Measurements from ENCODE around the gene SPATA3. TPM values are rescaled to one million over a fixed set of nuclear protein-coding genes. Genes with fewer than 3 reads are reported as not detected.

Gene SPATA3
- total and polyA plus RNA-seq, 2 experiments from 2014 or later, result not detected

- TF ChIP-seq ETS1 (IDR thresholded peaks at IDR 0.05), result no peak
- no peak for TF ChIP-seq REST (IDR thresholded peaks at IDR 0.05; ENCODE audit: unreplicated experiment)
- TF ChIP-seq POLR2AphosphoS5 (IDR thresholded peaks at IDR 0.05; ENCODE audit: low read depth), result no peak
- TF ChIP-seq EZH2 (IDR thresholded peaks at IDR 0.05; ENCODE audit: low read depth, unreplicated experiment), result no peak
- no peak for TF ChIP-seq NANOG (IDR thresholded peaks at IDR 0.05; ENCODE audit: borderline replicate concordance)
- no peak for TF ChIP-seq ZNF114 (CRISPR knock-in tag; IDR thresholded peaks at IDR 0.05)
- TF ChIP-seq EZH2phosphoT487 (IDR thresholded peaks at IDR 0.05; ENCODE audit: unreplicated experiment), result no peak
- no peak for TF ChIP-seq ZNF331 (CRISPR knock-in tag; IDR thresholded peaks at IDR 0.05; ENCODE audit: low read depth)
Observed at GRCh38 chr2:231039294-231039664, 43.4 kb downstream of the SPATA3 start (continued).

- no peak overlapping the region for H2AFZ ChIP-seq
- H3K79me2 ChIP-seq (replicated peaks; ENCODE audit: insufficient read depth), result no peaks in the 10 kb centered on the region
- H3K4me2 ChIP-seq, result no peak overlapping the region
- H3K4me1 ChIP-seq (ENCODE audit: insufficient read depth), result no peaks in the 10 kb centered on the region
- no peak overlapping the region for H3K4me3 ChIP-seq
- Mint-ChIP-seq H3K9me3 (no peaks in the 10 kb centered on the region), H3K4me1 (peaks cover 6% of the 10 kb centered on the region), H3K36me3 (ENCODE audit: low read depth) (no peaks in the 10 kb centered on the region; the same call in 2 of the 3 replicates), H3K4me3 (no peak overlapping the region; the same call in 2 of the 3 replicates), H3K27ac (no peak overlapping the region), H3K27me3 (ENCODE audit: insufficient read depth, low read depth, poor library complexity) (peaks cover 34% of the 10 kb centered on the region)
- no peak for DNase-seq (ENCODE audit: low spot score)
- no peaks in the 10 kb centered on the region for H4K20me1 ChIP-seq (replicated peaks; ENCODE audit: insufficient read depth)
- 0 out of 2 replicates have a peak, but pooled peaks cover 3% of the 10 kb centered on the region for H3F3A ChIP-seq (replicated peaks; ENCODE audit: low read depth)
- ATAC-seq, result no peak
- H3K9me2 ChIP-seq (ENCODE audit: insufficient read depth), result no peaks in the 10 kb centered on the region
- TF ChIP-seq ZNF114 (CRISPR knock-in tag; IDR thresholded peaks at IDR 0.05) (no peak), JUNB (IDR thresholded peaks at IDR 0.05; ENCODE audit: unreplicated experiment) (no peak), STAT1 (IDR thresholded peaks at IDR 0.05; ENCODE audit: unreplicated experiment) (no peak), EZH2phosphoT487 (IDR thresholded peaks at IDR 0.05; ENCODE audit: unreplicated experiment) (no peak), ZNF462 (CRISPR knock-in tag; IDR thresholded peaks at IDR 0.05) (no peak), ETS1 (IDR thresholded peaks at IDR 0.05) (no peak), ZNF331 (CRISPR knock-in tag; IDR thresholded peaks at IDR 0.05; ENCODE audit: low read depth) (no peak), NANOG (IDR thresholded peaks at IDR 0.05; ENCODE audit: borderline replicate concordance) (no peak), CREB1 (CRISPR knock-in tag; IDR thresholded peaks at IDR 0.05; ENCODE audit: low read depth) (no peak), POLR2AphosphoS5 (IDR thresholded peaks at IDR 0.05; ENCODE audit: low read depth) (no peak)
- H3K27me3 ChIP-seq (ENCODE audit: insufficient read depth), result peaks cover 57% of the 10 kb centered on the region
- no peak overlapping the region for H3K27ac ChIP-seq (ENCODE audit: low read depth)
- no peaks in the 10 kb centered on the region for H3K36me3 ChIP-seq (ENCODE audit: insufficient read depth)
Observed at GRCh38 chr2:231039821-231040364, 44.0 kb downstream of the SPATA3 start.
